Activated CD4-positive, alpha-beta T cell treated with anti-CD3 and anti-CD28 coated beads for 36 hours (primary cell): ENCODE measurements around the gene NFKBIZ. TPM values are rescaled to one million over a fixed set of nuclear protein-coding genes. Genes with fewer than 3 reads are reported as not detected.
"Not testable (repeated sequence)": the region's sequence is repeated elsewhere in the genome, so short reads cannot be mapped to it uniquely, and the experiment has no call there.

Experiments used
- ATAC-seq: fragments of 200-7000 bp; cut with Tn5 transposase; one replicate; pipeline ENCODE4 v1.10.0; 2021; ENCODE audit warnings: mild to moderate bottlenecking, moderate library complexity
- CTCF ChIA-PET: fragments of 350-600 bp; sonication (Branson Sonifier 250); formaldehyde crosslinking; loops from one replicate; lab custom pipeline; 2021; ENCODE audit warnings: antibody characterized with exemption; lab: Charles Lee
- POLR2A ChIA-PET: fragments of 350-600 bp; sonication (Branson Sonifier 250); formaldehyde crosslinking; loops from one replicate; lab custom pipeline; 2021; ENCODE audit warnings: antibody characterized with exemption, inconsistent platforms; lab: Charles Lee
- DNase-seq: peaks from one replicate; pipeline ENCODE4 v3.0.0-alpha.2; 2020
- H3K27ac Mint-ChIP-seq: one replicate; pipeline ENCODE4 v1.8.0; 2021; ENCODE audit warnings: mixed read lengths
- H3K27me3 Mint-ChIP-seq: one replicate; pipeline ENCODE4 v1.8.0; 2021; ENCODE audit warnings: mixed read lengths
- H3K36me3 Mint-ChIP-seq: one replicate; pipeline ENCODE4 v1.8.0; 2021; ENCODE audit warnings: low read depth, mixed read lengths
- H3K4me1 Mint-ChIP-seq: one replicate; pipeline ENCODE4 v1.8.0; 2021; ENCODE audit warnings: mixed read lengths
- H3K4me3 Mint-ChIP-seq: one replicate; pipeline ENCODE4 v1.8.0; 2021; ENCODE audit warnings: mild to moderate bottlenecking, moderate library complexity, mixed read lengths
- H3K9me3 Mint-ChIP-seq: one replicate; pipeline ENCODE4 v1.8.0; 2021; ENCODE audit warnings: low read depth, mixed read lengths
- intact Hi-C, 2 experiments: fragments of 100-400 bp; cut with DNase I in 1 of 2; cut with micrococcal nuclease in 1 of 2; formaldehyde crosslinking; loops; one replicate each; pipeline versions ENCODE4 v1.14.2 to v1.15.1; 2022 to 2024; cut with DNase I, micrococcal nuclease
- total RNA-seq, 2 experiments: library from RNA; stranded (reverse); gene quantifications; one replicate each; pipeline ENCODE4 v1.2.3, GENCODE V29; 2021

The NFKBIZ gene
- total RNA-seq, 2 experiments from 2014 or later, result 47.8 to 56.7 TPM

- ChIA-PET CTCF (no interaction called here), POLR2A (interaction anchor here (0.9 kb wide), 1 partner anchor 8 kb away, joined by 6 read pairs; no protein-coding TSS in a partner anchor)
- H3K4me1 Mint-ChIP-seq, result no peaks in the 10 kb centered on the region
- ATAC-seq (no peak), DNase-seq (no peak)
- intact Hi-C loops, result no loop called here
- no peaks in the 10 kb centered on the region for H3K27me3 Mint-ChIP-seq
- H3K27ac Mint-ChIP-seq, result no peak overlapping the region
- H3K9me3 Mint-ChIP-seq, result no peaks in the 10 kb centered on the region
- no peak overlapping the region for H3K4me3 Mint-ChIP-seq
- no peaks in the 10 kb centered on the region for H3K36me3 Mint-ChIP-seq
Measured at GRCh38 chr3:101870138-101870537, 20.8 kb downstream of the NFKBIZ start.

- POLR2A ChIA-PET, result no interaction called here
- DNase-seq, result no peak
- ATAC-seq, result no peak
- H3K36me3 Mint-ChIP-seq, result no peaks in the 10 kb centered on the region
- no peaks in the 10 kb centered on the region for H3K27me3 Mint-ChIP-seq
- no peak overlapping the region for H3K4me3 Mint-ChIP-seq
- no peak overlapping the region for H3K27ac Mint-ChIP-seq
- CTCF ChIA-PET, result no interaction called here
- H3K4me1 Mint-ChIP-seq, result no peaks in the 10 kb centered on the region
- H3K9me3 Mint-ChIP-seq, result peaks cover 2% of the 10 kb centered on the region
- intact Hi-C loops, result no loop called here
Measured at GRCh38 chr3:101873619-101874018, 24.3 kb downstream of the NFKBIZ start.

GRCh38 chr3:101876142-101876541 lies 26.8 kb downstream of the NFKBIZ start:
- no peak overlapping the region for H3K4me3 Mint-ChIP-seq
- intact Hi-C loops, result no loop called here
- H3K4me1 Mint-ChIP-seq, result no peaks in the 10 kb centered on the region
- H3K27ac Mint-ChIP-seq, result no peak overlapping the region
- DNase-seq (no peak), ATAC-seq (no peak)
- H3K9me3 Mint-ChIP-seq, result peaks cover 2% of the 10 kb centered on the region
- no peaks in the 10 kb centered on the region for H3K27me3 Mint-ChIP-seq
- ChIA-PET POLR2A (no interaction called here), CTCF (interaction anchor here (1.1 kb wide), 1 partner anchor 353 kb away, joined by 3 read pairs; no protein-coding TSS in a partner anchor)
- no peaks in the 10 kb centered on the region for H3K36me3 Mint-ChIP-seq

- Mint-ChIP-seq H3K9me3 (peaks cover 2% of the 10 kb centered on the region), H3K27me3 (no peaks in the 10 kb centered on the region), H3K27ac (no peak overlapping the region), H3K4me3 (no peak overlapping the region), H3K36me3 (no peaks in the 10 kb centered on the region), H3K4me1 (no peaks in the 10 kb centered on the region)
- intact Hi-C loops, result no loop called here
- CTCF ChIA-PET, result no interaction called here
- POLR2A ChIA-PET, result no interaction called here
- no peak for ATAC-seq
- DNase-seq, result no peak
Measured at GRCh38 chr3:101878589-101878988, 29.3 kb downstream of the NFKBIZ start.

GRCh38 chr3:101879102-101879501 lies 29.8 kb downstream of the NFKBIZ start:
- H3K4me1 Mint-ChIP-seq, result no peaks in the 10 kb centered on the region
- H3K4me3 Mint-ChIP-seq, result no peak overlapping the region
- CTCF ChIA-PET, result no interaction called here
- H3K9me3 Mint-ChIP-seq, result peaks cover 2% of the 10 kb centered on the region
- H3K27ac Mint-ChIP-seq, result no peak overlapping the region
- H3K27me3 Mint-ChIP-seq, result no peaks in the 10 kb centered on the region
- DNase-seq (no peak), ATAC-seq (no peak)
- intact Hi-C loops, result no loop called here
- no peaks in the 10 kb centered on the region for H3K36me3 Mint-ChIP-seq
- POLR2A ChIA-PET, result no interaction called here

- H3K4me3 Mint-ChIP-seq, result no peak overlapping the region
- ATAC-seq, result no peak
Measured at GRCh38 chr3:101879623-101880284, 30.4 kb downstream of the NFKBIZ start.

GRCh38 chr3:101884776-101885175 lies 35.5 kb downstream of the NFKBIZ start:
- ChIA-PET POLR2A (no interaction called here), CTCF (no interaction called here)
- H3K27me3 Mint-ChIP-seq, result no peaks in the 10 kb centered on the region
- no peak overlapping the region for H3K4me3 Mint-ChIP-seq
- H3K36me3 Mint-ChIP-seq, result no peaks in the 10 kb centered on the region
- no peaks in the 10 kb centered on the region for H3K4me1 Mint-ChIP-seq
- DNase-seq, result no peak
- intact Hi-C loops, result no loop called here
- H3K27ac Mint-ChIP-seq, result no peak overlapping the region
- H3K9me3 Mint-ChIP-seq, result peaks cover 6% of the 10 kb centered on the region
- no peak for ATAC-seq

More at GRCh38 chr3:101879623-101880284, 30.4 kb downstream of the NFKBIZ start:
- intact Hi-C loops, result no loop called here
- Mint-ChIP-seq H3K36me3 (no peaks in the 10 kb centered on the region), H3K27me3 (no peaks in the 10 kb centered on the region), H3K27ac (no peak overlapping the region), H3K4me1 (no peaks in the 10 kb centered on the region), H3K9me3 (peaks cover 2% of the 10 kb centered on the region)
- CTCF ChIA-PET, result interaction anchor here (0.7 to 0.8 kb wide), 3 partner anchors 25 to 300 kb away, joined by 3 read pairs; no protein-coding TSS in a partner anchor
- DNase-seq, result no peak
- POLR2A ChIA-PET, result no interaction called here

- intact Hi-C loops, H3K27ac Mint-ChIP-seq, H3K4me3 Mint-ChIP-seq, DNase-seq, POLR2A ChIA-PET, H3K27me3 Mint-ChIP-seq, H3K4me1 Mint-ChIP-seq, H3K36me3 Mint-ChIP-seq, ATAC-seq, CTCF ChIA-PET, H3K9me3 Mint-ChIP-seq: not testable (repeated sequence)
Measured at GRCh38 chr3:101885584-101885983, 36.3 kb downstream of the NFKBIZ start.

- intact Hi-C loops, result no loop called here
- POLR2A ChIA-PET, result no interaction called here
- H3K36me3 Mint-ChIP-seq, result no peaks in the 10 kb centered on the region
- H3K27me3 Mint-ChIP-seq, result no peaks in the 10 kb centered on the region
- H3K9me3 Mint-ChIP-seq, result peaks cover 6% of the 10 kb centered on the region
- CTCF ChIA-PET, result interaction anchor here (1.0 kb wide), 1 partner anchor 30 kb away, joined by 3 read pairs; no protein-coding TSS in a partner anchor
- ATAC-seq (no peak), DNase-seq (no peak)
- no peak overlapping the region for H3K4me3 Mint-ChIP-seq
- H3K4me1 Mint-ChIP-seq, result peaks cover 3% of the 10 kb centered on the region
- H3K27ac Mint-ChIP-seq, result no peak overlapping the region
Measured at GRCh38 chr3:101886626-101887025, 37.3 kb downstream of the NFKBIZ start.

GRCh38 chr3:101888653-101889052 lies 39.3 kb downstream of the NFKBIZ start:
- Mint-ChIP-seq H3K27me3 (no peaks in the 10 kb centered on the region), H3K9me3 (peaks cover 6% of the 10 kb centered on the region), H3K4me1 (peaks cover 3% of the 10 kb centered on the region), H3K27ac (no peak overlapping the region), H3K4me3 (no peak overlapping the region), H3K36me3 (no peaks in the 10 kb centered on the region)
- intact Hi-C loops, result no loop called here
- ATAC-seq, result no peak
- CTCF ChIA-PET, result no interaction called here
- no peak for DNase-seq
- POLR2A ChIA-PET, result no interaction called here

GRCh38 chr3:101890716-101891115 lies 41.4 kb downstream of the NFKBIZ start:
- Mint-ChIP-seq H3K27ac (no peak overlapping the region), H3K27me3 (no peaks in the 10 kb centered on the region), H3K9me3 (peaks cover 7% of the 10 kb centered on the region), H3K36me3 (no peaks in the 10 kb centered on the region), H3K4me3 (no peak overlapping the region), H3K4me1 (peaks cover 3% of the 10 kb centered on the region)
- ATAC-seq (peak; percentile 96), DNase-seq (peak; percentile 33)
- POLR2A ChIA-PET, result interaction anchor here (0.7 to 1.0 kb wide), 4 partner anchors 42 to 269 kb away, joined by 3 read pairs; partner anchors contain the start of gene NFKBIZ
- intact Hi-C loops, result loop anchor here in 1 of 2 experiments (2.0 kb wide), 1 partner anchor 46 kb away; no protein-coding TSS in a partner anchor
- CTCF ChIA-PET, result interaction anchor here (1.1 kb wide), 1 partner anchor 11 kb away, joined by 3 read pairs; no protein-coding TSS in a partner anchor

- Mint-ChIP-seq H3K4me3 (no peak overlapping the region), H3K9me3 (peaks cover 4% of the 10 kb centered on the region), H3K27ac (no peak overlapping the region), H3K27me3 (no peaks in the 10 kb centered on the region), H3K4me1 (peaks cover 3% of the 10 kb centered on the region), H3K36me3 (no peaks in the 10 kb centered on the region)
- intact Hi-C loops, result no loop called here
- no peak for DNase-seq
- ATAC-seq, result no peak
- ChIA-PET POLR2A (no interaction called here), CTCF (no interaction called here)
Measured at GRCh38 chr3:101892648-101893047, 43.3 kb downstream of the NFKBIZ start.
